Left colon (tissue), 2 donors: Measurements from ENCODE around the gene CTNNA3. TPM values are rescaled to one million over a fixed set of nuclear protein-coding genes. Genes with fewer than 3 reads are reported as not detected.
"Not testable (repeated sequence)": the region's sequence is repeated elsewhere in the genome, so short reads cannot be mapped to it uniquely, and the experiment has no call there.

Experiments used
- ATAC-seq: fragments of 200-7000 bp; cut with Tn5 transposase; one replicate; pipeline ENCODE4 v1.9.1; 2020; ENCODE audit warnings: mild to moderate bottlenecking, moderate library complexity
- DNase-seq, 2 donors: peaks; one replicate each; pipeline ENCODE4 v3.0.0-alpha.2; 2020
- intact Hi-C, 2 donors: fragments of 100-400 bp; cut with DNase I in 1 of 2; cut with micrococcal nuclease in 1 of 2; formaldehyde crosslinking; loops; one replicate each; pipeline versions ENCODE4 v1.11.2 to v1.14.0; 2022; cut with DNase I, micrococcal nuclease
- total RNA-seq, 2 donors: library from RNA; stranded (reverse); fragmentation: NEBNext Ultra II Directional; extraction: Animal tissue kit (Norgen Biotek cat#: 25700); gene quantifications; one replicate each; pipeline ENCODE4 v1.2.1, GENCODE V29; 2021
- donor health status: DM: no; HTN: no; CAD: no.
- donor health status: DM: yes; HTN: yes; CAD: no.

Gene CTNNA3
- total RNA-seq, 2 donors from 2014 or later: 0.21 to 1.0 TPM

- ATAC-seq, DNase-seq, intact Hi-C loops: not testable (repeated sequence)
Measured at GRCh38 chr10:67230680-67231500, 465.1 kb downstream of the CTNNA3 start.

- DNase-seq (no peak), ATAC-seq (no peak)
- intact Hi-C loops: no loop called here
Measured at GRCh38 chr10:67225226-67225625, 470.8 kb downstream of the CTNNA3 start.

DNA sequence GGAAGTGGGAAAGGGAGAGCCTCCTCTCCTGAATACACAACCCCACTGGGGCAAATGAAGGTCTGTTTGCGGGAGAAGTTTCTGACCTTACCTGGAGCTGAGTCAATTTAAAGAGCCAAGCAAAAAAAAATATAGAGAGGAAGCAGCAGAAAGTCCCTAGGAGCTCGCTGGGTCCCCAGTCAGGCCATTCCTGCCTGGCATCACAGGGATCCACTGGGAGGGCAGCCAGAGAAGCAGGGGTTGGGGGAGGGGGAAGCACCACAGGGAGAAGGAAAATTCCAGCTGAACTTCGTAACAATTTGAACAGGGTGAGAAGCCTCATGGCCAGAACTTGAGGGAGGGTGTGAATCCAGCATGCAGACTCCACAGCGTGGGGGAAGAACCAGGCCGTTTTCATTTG is 471.4 kb downstream of the CTNNA3 start:
- DNase-seq (no peak), ATAC-seq (no peak)
- intact Hi-C loops: no loop called here

DNA sequence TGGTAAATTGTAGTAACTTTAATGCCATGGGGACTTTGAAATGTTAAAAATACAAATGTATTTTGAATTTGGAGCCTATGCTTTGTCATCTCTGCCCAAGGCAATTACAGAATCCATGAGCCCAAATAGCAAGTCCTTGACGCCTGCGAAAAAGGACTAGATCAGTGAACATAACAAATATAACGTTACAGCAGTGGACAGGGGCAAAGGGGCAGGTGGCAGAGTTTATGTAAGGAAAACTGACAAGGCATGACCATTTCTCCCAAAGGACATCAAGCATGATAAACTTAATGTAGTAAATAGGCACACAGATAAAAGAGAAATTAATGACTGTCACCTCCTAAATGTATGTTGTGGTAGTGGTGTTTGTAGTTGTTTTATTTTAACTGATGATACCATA is 473.1 kb downstream of the CTNNA3 start:
- intact Hi-C loops: no loop called here
- DNase-seq (no peak), ATAC-seq (no peak)

DNA sequence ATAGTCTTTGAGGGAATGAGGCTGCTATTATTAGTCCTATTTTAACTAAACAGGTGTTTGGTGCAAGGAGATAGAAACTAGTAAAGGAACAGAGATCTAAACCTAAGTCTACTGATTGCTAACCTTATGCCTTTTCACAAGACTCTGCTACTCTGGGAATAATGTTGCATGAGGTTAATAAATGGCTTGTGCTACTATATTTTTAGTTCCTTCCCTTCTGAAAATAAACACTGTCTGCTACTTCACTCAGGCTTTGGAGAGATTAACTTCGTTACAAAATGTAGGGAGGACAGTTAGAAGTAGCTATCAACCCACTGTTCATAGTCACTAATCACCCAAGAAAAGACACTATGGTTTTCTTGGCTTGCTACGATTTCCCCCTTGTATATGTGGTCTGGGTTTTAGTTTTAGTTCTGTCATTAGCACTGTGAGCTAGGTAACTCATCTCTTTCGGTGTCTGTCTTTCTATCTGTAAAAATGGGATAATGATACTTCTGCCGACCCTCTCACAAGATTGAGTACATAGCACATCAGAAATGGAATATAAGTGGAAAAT is 474.0 kb downstream of the CTNNA3 start:
- intact Hi-C loops: no loop called here
- DNase-seq: no peak
- ATAC-seq: no peak

DNA sequence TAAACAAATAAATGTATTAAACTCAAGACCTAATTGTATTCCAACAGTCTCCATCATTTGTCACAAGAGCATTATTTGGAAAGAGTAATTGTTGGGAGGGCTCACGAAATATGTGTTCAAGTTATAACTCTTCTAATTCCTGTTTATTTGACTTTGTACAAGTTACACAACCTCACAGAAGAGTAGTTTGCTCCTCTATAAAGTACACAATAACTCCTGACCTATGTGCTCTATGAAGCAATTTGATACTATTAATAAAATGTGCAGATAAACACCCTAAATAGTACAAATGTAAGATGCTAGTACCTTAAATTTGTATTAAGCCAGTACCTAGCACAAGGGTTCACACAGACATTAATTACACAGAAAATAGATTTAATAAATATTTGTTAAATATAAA is 484.3 kb downstream of the CTNNA3 start:
- DNase-seq: no peak
- intact Hi-C loops: no loop called here

GRCh38 chr10:67207923-67208322 is 488.1 kb downstream of the CTNNA3 start:
- intact Hi-C loops, ATAC-seq, DNase-seq: not testable (repeated sequence)

More for the DNA sequence above, 484.3 kb downstream of the CTNNA3 start:
- ATAC-seq: no peak

- no peak for DNase-seq
- no peak for ATAC-seq
Measured at GRCh38 chr10:67200913-67201564, 495.0 kb downstream of the CTNNA3 start.

GRCh38 chr10:67175354-67175753 is 520.6 kb downstream of the CTNNA3 start:
- DNase-seq (no peak), ATAC-seq (no peak)
- intact Hi-C loops: no loop called here

More at GRCh38 chr10:67200913-67201564, 495.0 kb downstream of the CTNNA3 start:
- intact Hi-C loops: no loop called here

DNA sequence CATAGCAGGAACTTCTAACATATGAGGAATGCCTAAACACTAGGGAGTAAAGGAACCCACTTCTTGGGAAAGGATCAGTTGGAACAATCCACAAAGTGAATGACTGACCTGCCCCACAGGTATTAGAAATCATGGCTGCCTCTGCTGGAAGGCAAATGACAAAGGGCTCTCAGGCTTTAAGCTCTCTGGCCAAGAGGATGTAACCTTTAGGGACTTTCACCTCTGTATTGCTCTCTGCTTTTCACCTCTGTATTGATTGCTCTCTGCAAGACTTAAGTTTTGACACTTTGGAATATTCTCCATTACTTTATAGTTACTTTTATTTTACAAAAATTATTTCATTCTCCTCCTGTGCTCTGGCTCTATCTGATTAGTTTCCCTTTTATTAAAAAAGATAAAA is 522.2 kb downstream of the CTNNA3 start:
- intact Hi-C loops: no loop called here
- no peak for DNase-seq
- no peak for ATAC-seq

- no peak for ATAC-seq
- no peak for DNase-seq
- intact Hi-C loops: no loop called here
Measured at GRCh38 chr10:67171970-67172369, 524.0 kb downstream of the CTNNA3 start.

DNA sequence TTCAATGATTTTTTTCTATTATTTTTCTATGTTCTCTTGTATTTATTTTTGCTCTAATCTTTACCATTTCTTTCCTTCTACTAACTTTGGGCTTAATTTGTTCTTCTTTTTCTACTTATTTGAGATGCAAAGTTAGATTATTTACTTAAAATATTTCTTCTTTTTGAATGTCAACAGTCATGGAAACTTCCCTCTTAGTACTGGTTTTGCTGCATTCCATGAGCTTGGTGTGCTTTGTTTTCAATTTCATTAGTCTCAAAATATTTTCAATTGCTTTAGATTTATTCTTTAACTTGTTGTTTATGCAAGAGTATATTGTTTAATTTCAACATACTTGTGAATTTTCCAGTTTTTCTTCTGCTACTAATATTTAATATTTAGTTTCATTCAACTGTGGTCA is 539.8 kb downstream of the CTNNA3 start:
- DNase-seq (no peak), ATAC-seq (no peak)
- intact Hi-C loops: no loop called here

GRCh38 chr10:67151471-67151870 is 544.5 kb downstream of the CTNNA3 start:
- intact Hi-C loops: no loop called here
- DNase-seq (no peak), ATAC-seq (no peak)

DNA sequence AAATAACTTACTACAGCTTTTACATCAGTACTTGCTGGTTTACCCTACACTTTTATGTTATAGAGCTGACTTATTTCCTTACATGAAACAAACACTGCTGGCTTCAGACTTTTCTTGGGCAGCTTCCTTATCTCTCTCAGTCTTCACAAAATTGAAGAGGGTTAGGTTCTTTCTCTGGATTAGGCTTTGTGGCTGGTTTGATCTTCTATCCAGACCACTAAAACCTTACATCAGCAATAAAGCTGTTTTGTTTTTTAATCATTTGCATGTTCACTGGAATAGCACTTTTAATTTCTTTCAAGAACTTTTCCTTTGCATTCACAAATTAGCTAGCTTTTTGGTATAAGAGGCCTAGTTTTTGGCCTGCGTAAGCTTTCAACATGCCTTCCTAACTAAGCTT is 551.5 kb downstream of the CTNNA3 start:
- intact Hi-C loops: no loop called here
- ATAC-seq (no peak), DNase-seq (no peak)

DNA sequence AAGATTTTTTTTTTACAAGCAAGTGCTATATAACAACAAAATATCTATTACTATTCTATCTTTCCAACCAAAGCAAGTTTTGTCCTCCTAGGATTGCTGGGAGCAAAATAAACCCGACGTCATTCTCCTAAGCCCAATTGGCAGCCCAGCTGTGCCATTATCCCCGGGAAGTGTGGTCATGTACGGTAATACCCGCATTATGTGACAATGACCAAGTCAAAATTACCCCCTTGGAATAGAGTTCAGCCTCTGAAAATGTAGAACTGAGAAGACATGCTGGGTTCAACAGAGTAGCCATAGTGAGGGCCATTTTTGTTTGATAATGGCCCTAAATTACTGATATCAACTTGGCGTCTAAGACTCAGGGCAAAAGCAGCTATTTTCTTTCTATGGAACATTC is 554.7 kb downstream of the CTNNA3 start:
- DNase-seq (no peak), ATAC-seq (no peak)
- intact Hi-C loops: no loop called here

GRCh38 chr10:67140641-67141040 is 555.4 kb downstream of the CTNNA3 start:
- intact Hi-C loops: no loop called here
- no peak for DNase-seq
- ATAC-seq: no peak

DNA sequence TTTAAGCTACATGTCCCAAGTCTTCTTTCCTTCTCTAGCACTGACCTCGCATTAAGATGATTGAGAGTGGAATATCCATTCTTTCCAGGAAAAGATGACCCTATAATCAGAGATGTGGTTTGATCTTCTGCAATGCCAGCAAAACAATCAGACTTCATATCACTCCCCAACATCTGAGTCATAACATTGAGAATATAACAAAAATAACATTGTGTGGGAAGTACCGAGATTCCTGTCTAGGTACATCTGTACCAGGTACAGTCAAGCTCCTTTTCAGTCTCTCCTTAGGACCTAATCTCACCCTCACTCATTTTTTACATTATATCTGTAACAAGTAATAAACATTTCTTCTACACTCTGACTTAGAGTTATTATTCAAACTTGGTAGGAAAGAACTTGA is 568.6 kb downstream of the CTNNA3 start:
- intact Hi-C loops: no loop called here
- no peak for DNase-seq
- no peak for ATAC-seq

DNA sequence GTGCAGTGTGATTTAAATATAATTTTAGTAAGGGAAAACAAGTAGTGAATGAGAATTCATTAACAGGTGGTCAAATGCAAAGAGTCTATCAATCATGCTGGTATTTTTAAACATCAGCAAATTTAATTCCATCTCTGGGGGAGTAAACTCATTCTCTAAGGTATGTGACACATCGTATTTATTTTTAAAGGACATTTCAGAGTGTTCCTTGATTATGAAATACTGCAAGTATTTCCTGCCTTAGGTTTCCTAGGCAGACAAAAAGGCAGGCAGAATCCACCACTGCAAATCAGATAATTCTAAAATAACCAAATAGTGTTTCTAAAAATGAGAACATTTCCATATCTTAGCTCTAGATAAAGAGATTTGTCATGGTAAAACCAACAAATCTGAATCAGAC is 576.3 kb downstream of the CTNNA3 start:
- intact Hi-C loops: no loop called here
- DNase-seq: no peak
- ATAC-seq: no peak

DNA sequence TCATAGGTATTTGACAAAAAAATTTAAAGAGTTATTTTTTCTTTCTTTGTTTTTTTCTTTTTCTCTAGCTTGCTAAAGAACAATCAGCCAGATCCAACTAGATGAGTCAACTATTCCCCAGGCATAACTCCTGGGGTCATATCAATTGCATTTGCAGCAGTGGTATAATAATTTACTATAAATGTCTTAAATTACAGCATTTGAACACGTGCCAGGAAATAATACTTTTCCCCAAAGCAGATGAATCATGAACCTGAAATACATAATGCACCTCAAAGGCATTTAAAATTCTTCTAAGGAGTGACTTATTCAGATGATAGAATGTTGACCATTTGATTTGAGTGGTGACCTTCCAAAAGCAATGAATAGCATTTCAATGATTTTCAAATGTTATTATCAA is 580.0 kb downstream of the CTNNA3 start:
- intact Hi-C loops: no loop called here
- no peak for ATAC-seq
- DNase-seq: no peak

DNA sequence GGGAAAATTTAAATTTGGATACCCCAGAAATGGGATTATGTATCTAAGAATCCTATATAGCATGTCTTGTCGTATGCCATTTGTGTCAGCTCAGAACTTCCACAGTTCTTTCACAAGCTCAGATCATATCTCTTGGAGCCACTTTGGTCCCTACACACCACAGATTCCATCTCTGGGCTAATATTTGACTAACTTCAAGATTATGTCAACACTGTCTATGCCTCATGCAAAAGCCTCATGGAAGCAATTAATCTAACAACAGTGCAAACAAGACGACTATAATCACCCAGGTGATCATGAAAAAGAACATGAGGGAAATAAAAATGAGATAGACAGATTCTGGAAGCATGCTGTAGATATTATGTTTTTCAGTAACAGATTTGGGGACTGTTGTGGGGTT is 581.0 kb downstream of the CTNNA3 start:
- intact Hi-C loops: no loop called here
- no peak for ATAC-seq
- no peak for DNase-seq
